Mucosa of descending colon (tissue), 3 donors: ENCODE measurements around the gene IL1RN. TPM values are rescaled to one million over a fixed set of nuclear protein-coding genes. Genes with fewer than 3 reads are reported as not detected.
"Not testable (repeated sequence)": the region's sequence is repeated elsewhere in the genome, so short reads cannot be mapped to it uniquely, and the experiment has no call there.

Experiments used
- ATAC-seq: fragments of 200-7000 bp; cut with Tn5 transposase; one replicate; pipeline ENCODE4 v1.9.1; 2020; ENCODE audit warnings: mild to moderate bottlenecking, moderate library complexity
- DNase-seq, 3 donors: peaks; one replicate each; pipeline ENCODE4 v3.0.0-alpha.2; 2020
- H3K36me3 ChIP-seq: fragments of 200-600 bp; one replicate; pipeline ENCODE4 v1.8.0; 2021; ENCODE audit warnings: low read depth, mild to moderate bottlenecking
- H3K4me1 ChIP-seq: fragments of 200-600 bp; one replicate; pipeline ENCODE4 v1.8.0; 2021; ENCODE audit warnings: low read depth, mild to moderate bottlenecking
- H3K4me3 ChIP-seq: fragments of 200-600 bp; one replicate; pipeline ENCODE4 v1.8.0; 2021; ENCODE audit warnings: mild to moderate bottlenecking
- H3K9me3 ChIP-seq: fragments of 200-600 bp; one replicate; pipeline ENCODE4 v1.8.0; 2021; ENCODE audit warnings: mild to moderate bottlenecking
- intact Hi-C, 2 donors: fragments of 100-400 bp; cut with DNase I in 1 of 2; cut with micrococcal nuclease in 1 of 2; formaldehyde crosslinking; loops; one replicate each; pipeline versions ENCODE4 v1.11.0 to v1.11.1; 2022; cut with DNase I, micrococcal nuclease
- total RNA-seq, 3 donors: library from RNA; stranded (reverse); fragmentation: NEBNext Ultra II Directional in 2 of 3; extraction: Animal tissue kit (Norgen Biotek cat#: 25700) in 2 of 3; gene quantifications; one replicate each; pipeline versions ENCODE4 v1.2.1 to v1.2.4, GENCODE V29; 2021 to 2023
- TF ChIP-seq, protein P1 (sequence below): fragments of 200-600 bp; IDR thresholded peaks from one replicate; pipeline ENCODE4 v1.8.0; 2022; ENCODE audit warnings: antibody characterized with exemption, mild to moderate bottlenecking
- donor health status: DM: no; HTN: no; CAD: no; lungs with moderate emphysema.
- donor health status: DM: no; HTN: no; CAD: no.
- donor health status: DM: no; HTN: yes; CAD: no.

IL1RN gene
- total RNA-seq, 3 donors from 2014 or later: 0.17 to 11.9 (median 0.76) TPM

GRCh38 chr2:113089916-113090315 is 37.5 kb upstream of the IL1RN start:
- intact Hi-C loops: no loop called here
- no peak for ATAC-seq

DNA sequence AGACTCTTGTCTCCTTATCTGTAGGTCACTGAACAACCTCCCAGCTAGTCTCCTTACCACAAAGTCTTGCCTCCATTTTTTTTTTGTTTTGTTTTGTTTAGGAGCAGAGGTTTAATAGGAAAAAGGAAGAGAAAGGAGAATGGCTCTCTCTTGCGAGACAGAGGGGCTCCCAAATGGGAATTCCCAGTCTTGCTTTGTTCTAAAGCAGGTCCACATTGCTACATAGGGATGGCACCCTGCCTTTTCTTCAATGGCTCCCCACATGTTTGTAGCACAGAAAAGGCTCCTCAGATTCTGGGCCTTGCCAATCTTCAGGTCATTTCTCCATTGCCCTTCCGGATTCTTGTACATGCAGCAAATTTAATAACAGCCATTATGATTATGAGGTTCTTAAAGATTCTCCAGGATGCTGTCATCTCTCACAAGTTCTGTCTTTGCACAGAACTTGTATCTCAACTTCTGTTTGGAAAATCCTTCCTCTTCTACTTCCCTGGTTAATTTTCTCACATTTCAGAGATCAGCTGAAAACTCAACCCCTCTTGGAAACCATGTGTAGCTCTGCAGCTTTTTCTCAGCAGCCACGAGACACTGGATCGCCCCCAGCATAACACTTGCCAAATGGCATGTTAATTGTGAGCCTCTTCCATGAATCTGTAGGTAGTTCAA is 36.0 kb upstream of the IL1RN start:
- no peaks in the 10 kb centered on the region for H3K36me3 ChIP-seq
- no peak overlapping the region for H3K4me3 ChIP-seq
- TF ChIP-seq, protein P1, sequence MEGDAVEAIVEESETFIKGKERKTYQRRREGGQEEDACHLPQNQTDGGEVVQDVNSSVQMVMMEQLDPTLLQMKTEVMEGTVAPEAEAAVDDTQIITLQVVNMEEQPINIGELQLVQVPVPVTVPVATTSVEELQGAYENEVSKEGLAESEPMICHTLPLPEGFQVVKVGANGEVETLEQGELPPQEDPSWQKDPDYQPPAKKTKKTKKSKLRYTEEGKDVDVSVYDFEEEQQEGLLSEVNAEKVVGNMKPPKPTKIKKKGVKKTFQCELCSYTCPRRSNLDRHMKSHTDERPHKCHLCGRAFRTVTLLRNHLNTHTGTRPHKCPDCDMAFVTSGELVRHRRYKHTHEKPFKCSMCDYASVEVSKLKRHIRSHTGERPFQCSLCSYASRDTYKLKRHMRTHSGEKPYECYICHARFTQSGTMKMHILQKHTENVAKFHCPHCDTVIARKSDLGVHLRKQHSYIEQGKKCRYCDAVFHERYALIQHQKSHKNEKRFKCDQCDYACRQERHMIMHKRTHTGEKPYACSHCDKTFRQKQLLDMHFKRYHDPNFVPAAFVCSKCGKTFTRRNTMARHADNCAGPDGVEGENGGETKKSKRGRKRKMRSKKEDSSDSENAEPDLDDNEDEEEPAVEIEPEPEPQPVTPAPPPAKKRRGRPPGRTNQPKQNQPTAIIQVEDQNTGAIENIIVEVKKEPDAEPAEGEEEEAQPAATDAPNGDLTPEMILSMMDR: no peak
- no peaks in the 10 kb centered on the region for H3K4me1 ChIP-seq
- ATAC-seq (no peak), DNase-seq (no peak)
- peaks cover 3% of the 10 kb centered on the region for H3K9me3 ChIP-seq
- intact Hi-C loops: no loop called here

More at GRCh38 chr2:113089916-113090315, 37.5 kb upstream of the IL1RN start:
- H3K9me3 ChIP-seq: no peaks in the 10 kb centered on the region
- H3K4me3 ChIP-seq: no peak overlapping the region
- no peak for DNase-seq
- H3K36me3 ChIP-seq: no peaks in the 10 kb centered on the region
- no peaks in the 10 kb centered on the region for H3K4me1 ChIP-seq
- TF ChIP-seq, protein P1: no peak

DNA sequence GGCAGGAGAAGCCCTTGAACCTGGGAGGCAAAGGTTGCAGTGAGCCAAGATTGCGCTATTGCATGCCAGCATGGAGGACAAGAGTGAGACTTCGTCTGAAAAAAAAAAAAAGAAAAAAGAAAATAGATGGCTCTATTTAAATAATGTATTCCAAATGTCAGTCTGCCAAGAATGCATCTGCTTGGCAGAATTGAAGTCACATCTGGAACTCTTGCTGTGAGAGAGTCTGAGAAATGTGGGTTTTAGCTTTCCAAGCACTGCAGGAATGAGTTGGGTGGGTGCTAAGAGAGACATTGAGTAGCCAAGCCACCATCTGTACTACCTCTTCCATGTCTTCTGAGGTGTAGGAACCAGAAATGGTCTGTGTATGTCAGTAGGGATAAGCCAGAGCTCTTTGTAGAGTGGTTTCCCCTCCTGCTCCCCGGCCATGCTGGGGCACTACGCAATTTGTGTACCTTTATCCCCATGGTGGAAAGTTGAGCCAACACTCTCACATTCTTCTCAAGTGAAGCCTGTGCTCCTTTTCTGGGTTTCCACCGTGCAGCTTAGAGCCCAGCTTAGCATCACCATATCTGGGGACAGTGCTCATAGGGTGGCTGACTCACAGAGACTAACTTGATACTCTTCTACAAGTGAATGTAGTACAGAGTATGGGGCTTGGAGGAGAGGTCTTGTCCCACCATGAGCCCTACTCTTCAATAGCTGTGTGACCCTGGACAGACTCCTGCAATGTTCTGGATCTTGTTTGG is 34.4 kb upstream of the IL1RN start:
- Histone ChIP-seq H3K9me3 (peaks cover 3% of the 10 kb centered on the region), H3K36me3 (no peaks in the 10 kb centered on the region), H3K4me1 (no peaks in the 10 kb centered on the region), H3K4me3 (no peak overlapping the region)
- DNase-seq: no peak
- intact Hi-C loops: no loop called here
- TF ChIP-seq, protein P1: no peak
- no peak for ATAC-seq

- intact Hi-C loops: no loop called here
- DNase-seq (no peak), ATAC-seq (no peak)
- Histone ChIP-seq H3K4me1 (no peaks in the 10 kb centered on the region), H3K36me3 (no peaks in the 10 kb centered on the region), H3K4me3 (no peak overlapping the region), H3K9me3 (peaks cover 3% of the 10 kb centered on the region)
- TF ChIP-seq, protein P1: no peak
These were observed 33.8 kb upstream of the IL1RN start for GRCh38 chr2:113093613-113093977.

DNA sequence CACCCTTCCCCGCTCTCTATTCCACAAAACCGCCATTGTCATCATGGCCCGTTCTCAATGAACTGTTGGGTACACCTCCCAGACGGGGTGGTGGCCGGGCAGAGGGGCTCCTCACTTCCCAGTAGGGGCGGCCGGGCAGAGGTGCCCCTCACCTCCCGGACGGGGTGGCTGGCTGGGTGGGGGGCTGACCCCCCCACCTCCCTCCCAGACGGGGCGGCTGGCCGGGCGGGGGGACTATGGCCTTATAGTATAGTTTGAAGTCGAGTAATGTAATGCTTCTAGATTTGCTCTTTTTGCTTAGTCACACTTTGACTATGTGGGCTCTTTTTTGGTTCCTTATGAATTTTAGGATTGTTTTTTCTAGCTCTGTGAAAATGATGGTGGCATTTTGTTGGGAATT is 31.1 kb upstream of the IL1RN start:
- DNase-seq, H3K4me3 ChIP-seq, H3K9me3 ChIP-seq, ATAC-seq, H3K36me3 ChIP-seq, intact Hi-C loops, H3K4me1 ChIP-seq: not testable (repeated sequence)

- H3K36me3 ChIP-seq, H3K4me3 ChIP-seq, intact Hi-C loops, DNase-seq, H3K9me3 ChIP-seq, ATAC-seq, H3K4me1 ChIP-seq: not testable (repeated sequence)
These were observed 30.4 kb upstream of the IL1RN start for GRCh38 chr2:113096842-113097618.
